Erythroblast (primary cell): ENCODE data around the gene RGS16.

Experiments
- GATA1 ChIP-seq: IDR thresholded peaks from 2 replicates; pipeline ENCODE4 v1.6.1; 2011; ENCODE audit warnings: low read depth, mild to moderate bottlenecking, control low read depth, low read length, moderate library complexity
- POLR2A ChIP-seq: IDR thresholded peaks from 2 replicates; pipeline ENCODE4 v1.6.1; 2011; ENCODE audit warnings: mild to moderate bottlenecking, low read length

GRCh38 chr1:182596934-182597333 lies 7.3 kb downstream of the RGS16 start:
- no peak for TF ChIP-seq POLR2A
- no peak for TF ChIP-seq GATA1
